Measurements from ENCODE around the gene SH3PXD2A.

- TF ChIP-seq POLR2A (IDR thresholded peaks at IDR 0.05) (no peak), CTCF (IDR thresholded peaks at IDR 0.05) (no peak)
These were observed 48.8 kb downstream of the SH3PXD2A start for GRCh38 chr10:103806395-103807187.
